ENCODE data around the gene HES6.

HES6 gene

DNA sequence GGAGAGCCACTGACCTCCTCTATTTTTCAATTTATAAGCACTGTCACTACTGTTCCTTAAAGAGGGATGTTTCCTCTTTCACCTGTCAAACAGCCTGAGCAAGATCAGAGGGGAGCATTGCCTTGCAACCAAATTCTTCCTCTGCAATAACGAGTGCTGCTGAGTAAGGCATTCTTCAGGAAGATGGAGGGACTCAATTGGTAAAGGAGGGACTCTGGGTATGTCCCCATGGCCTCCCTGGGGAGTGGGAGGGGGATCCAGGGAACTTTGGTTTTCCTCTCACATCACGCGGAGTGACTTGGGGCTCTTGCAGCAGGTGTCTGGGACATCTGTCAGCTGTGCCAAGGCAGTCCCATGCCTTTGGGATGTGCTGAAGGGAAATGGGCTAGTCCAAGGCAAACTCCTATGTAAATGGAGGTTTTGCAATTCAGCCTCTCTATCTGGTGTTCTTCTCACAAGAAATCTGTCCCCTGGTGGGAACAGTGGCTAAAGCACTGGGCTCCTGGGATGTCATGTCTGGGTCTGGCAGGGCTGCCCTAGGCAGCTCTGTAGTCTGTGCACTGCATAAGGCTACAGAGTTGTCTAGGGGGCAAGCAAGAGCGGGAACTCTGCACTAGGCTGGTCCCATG, 14.4 kb upstream of the HES6 start:
- no peak for DNase-seq (ENCODE audit: low spot score)

DNA sequence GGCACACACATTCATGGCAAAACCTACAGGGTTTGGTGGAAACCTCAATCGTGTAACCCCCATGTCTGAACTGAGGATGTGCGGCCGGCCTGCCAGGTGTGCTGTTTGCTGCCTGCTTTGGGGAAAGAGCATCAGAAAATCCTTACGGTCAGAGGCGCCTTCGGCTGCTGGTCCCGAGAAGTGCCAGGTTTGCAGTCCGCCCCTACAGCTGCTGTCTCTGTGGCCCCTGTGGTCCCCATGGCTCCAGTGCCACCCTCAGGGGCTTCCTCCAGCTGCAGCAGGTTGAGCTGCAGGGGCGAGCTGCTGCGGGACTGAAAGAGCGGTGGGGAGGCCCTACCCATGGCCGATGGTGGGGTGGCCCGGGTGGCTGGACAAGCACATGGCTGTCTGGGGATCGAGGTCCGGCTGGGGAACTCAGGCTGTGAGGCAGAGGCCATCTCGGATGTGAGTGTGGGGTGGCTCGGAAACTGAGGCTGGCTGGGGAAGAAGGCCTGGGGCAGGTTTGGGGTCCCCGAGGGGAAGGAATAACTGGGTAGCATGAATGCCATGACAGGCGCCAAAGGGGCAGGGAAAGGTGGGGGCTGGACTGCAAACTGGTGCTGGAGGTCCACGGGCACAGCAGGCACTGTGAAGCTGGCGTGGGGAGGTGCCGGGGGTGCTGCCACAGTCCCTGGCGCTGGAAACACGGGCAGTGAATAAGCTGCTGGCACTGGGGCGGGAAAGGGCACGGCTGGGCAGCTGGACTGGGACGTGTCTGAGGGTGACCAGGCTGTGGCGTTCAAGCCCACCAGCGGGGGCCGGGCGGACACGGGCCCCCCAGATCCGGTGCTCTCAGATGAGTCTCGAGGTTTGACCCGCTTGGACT, 13.2 kb upstream of the HES6 start:
- no peak for DNase-seq (ENCODE audit: low spot score)

GRCh38 chr2:238251986-238252385, 12.1 kb upstream of the HES6 start:
- DNase-seq (ENCODE audit: low spot score), result no peak

- no peak for DNase-seq (ENCODE audit: low spot score)
These were observed 11.5 kb upstream of the HES6 start for GRCh38 chr2:238251331-238251730.

DNA sequence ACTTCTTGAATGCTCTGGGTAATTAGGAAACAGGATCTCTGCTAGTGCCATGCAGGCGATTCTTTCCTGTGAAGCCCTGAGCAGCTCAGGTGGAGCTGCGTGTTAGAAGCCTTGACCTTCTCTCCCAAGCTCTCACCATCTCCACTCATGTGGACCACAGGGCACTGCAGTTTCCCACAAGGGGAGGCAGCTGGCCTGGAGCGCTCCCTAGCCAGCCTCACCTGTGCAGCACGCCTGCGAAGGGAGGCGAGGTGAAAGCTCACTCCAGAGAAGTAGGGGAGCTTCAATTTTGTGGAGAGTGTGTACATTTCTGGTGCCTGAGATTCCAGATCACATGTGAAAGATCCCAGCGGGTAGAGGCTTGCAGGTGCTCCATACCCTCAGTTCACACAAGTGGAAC, 11.1 kb upstream of the HES6 start:
- no peak for DNase-seq (ENCODE audit: low spot score)

DNA sequence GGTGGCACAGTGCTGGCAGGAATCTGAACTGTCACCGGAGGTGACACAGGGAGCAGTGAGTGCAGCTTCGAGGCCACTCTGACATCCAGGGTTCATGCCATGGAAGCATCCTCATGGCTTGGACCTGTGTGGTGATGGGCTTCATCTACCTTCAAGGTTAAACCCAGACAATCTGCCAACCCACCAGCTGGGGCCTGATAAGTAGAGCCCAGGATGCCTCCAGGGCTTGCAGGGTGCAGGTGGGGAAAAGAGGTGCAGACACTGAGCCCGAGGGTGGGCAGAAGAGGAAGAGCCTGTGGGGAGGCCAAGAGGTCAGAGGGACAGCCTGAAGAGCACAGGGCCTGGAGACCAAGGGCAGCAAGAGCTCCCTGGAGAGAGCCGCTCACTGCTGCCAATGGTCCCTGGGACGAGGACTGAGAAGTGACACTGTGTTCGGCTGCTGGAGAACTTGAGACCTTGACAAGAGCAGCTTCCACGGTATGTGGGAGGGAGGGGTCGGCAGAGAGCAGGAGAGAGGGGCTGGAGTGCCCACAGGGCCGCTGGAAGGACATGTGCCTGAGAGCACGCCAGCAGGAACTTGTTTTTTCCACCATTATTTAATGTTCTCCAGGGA, 8.1 kb upstream of the HES6 start:
- DNase-seq (ENCODE audit: low spot score), result no peak

- DNase-seq (ENCODE audit: low spot score), result no peak
These were observed 7.4 kb upstream of the HES6 start for GRCh38 chr2:238247002-238247822.

GRCh38 chr2:238244151-238244550, 4.3 kb upstream of the HES6 start:
- DNase-seq (ENCODE audit: low spot score), result no peak

GRCh38 chr2:238243496-238244076, 3.7 kb upstream of the HES6 start:
- DNase-seq (ENCODE audit: low spot score), result no peak

DNA sequence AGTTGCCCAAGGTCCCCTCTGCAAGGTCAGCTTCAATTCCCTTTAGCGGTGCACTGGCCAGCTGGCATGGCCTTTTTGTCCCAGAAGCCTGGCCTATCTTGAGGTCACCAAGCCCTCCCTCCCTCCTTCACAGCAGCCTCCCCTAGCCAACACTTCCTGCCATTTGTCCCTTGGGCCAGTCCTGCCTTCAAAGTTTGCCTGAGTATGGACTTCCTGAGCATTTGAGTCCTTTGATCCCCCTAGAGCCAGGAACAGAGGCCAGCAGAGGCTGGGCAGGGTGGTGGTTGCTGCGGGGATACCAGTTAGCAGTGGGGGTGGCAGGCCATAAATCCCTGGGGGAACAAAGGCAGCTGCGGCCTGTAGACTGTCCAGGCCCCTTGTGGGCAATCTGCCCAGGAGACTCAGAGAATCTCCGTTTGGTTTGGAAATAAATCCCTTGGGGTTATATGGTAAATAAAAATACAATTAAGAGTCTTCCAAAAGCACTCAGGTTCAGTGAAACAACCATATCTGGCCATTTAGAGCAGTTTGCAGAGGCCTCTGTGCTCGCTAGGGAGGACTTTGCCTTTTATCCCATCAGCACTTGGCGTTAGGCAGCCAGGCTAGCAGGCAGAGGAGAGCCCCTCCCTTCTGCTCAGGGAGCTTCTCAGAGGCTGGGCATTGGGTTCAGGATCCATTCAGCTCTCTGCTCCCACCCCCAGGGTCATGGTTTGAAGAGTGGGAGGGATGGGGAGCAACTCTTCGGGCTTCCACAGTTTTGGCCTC, 3.1 kb upstream of the HES6 start:
- DNase-seq (ENCODE audit: low spot score), result no peak

DNA sequence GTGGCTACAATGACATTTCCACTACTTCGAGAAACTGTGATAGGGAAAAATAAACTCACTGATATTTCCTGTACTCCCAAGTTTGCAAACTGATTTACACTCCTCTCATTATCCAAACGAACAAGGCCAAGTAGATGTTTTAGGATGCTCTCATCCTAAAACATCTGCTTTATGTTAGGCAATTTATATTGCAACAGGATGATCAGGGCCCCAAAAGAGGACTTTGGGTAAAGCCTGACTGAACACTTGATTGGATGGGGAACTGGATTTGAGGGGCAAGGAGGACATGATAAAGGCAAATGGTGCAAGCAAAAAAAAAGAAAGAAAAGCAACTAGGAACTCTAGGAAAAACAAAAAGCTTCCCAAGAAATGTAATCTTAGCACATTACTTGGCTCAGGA, 2.1 kb upstream of the HES6 start:
- DNase-seq (ENCODE audit: low spot score), result no peak

DNA sequence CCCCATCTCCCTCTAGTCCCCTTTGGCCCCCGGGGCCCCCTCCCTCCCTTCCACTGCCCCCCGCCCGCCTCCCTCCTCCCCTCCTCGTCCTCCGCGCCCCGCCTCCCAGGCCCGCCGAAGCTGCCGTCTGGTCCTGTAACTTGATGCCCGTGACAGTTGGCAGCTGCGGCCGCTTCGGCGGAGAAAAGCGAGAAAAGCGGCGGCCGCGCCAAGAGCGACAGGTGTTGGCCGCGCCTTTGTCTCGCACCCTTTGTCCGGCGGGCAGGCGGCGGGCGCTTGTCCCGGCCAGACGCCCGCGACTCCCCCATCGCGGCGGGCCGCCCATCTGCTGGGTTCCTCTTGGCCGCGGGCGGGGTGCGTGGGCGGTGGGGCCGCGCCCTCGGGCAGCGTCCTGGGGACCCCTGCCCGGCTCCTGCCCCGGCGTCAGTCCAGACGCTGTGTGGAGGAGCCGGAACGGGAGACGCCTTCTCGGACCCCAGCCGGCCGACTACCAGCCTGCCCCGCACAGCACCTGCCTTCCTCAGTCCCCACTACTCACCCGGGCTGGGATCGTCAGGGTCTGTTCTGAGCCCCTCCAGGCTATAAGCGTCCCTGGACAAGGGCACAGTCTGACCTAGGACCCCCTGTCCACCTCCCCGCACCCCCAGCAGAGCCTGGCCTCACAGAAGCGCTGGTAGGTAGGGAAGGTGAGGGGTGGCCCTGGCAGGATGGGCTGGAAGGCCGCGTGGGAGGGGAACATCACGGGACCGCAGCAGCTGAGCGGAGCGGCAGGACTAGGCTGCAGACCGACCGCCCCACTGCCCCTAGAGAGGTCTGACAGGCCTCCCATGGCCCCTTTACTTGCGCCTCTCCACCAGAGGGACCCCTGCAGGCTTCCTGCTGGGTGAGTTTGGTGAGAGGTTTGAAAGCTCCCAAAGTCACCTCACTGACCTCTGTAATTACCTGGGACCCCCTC, 1.2 kb upstream of the HES6 start:
- DNase-seq (ENCODE audit: low spot score), result no peak

DNA sequence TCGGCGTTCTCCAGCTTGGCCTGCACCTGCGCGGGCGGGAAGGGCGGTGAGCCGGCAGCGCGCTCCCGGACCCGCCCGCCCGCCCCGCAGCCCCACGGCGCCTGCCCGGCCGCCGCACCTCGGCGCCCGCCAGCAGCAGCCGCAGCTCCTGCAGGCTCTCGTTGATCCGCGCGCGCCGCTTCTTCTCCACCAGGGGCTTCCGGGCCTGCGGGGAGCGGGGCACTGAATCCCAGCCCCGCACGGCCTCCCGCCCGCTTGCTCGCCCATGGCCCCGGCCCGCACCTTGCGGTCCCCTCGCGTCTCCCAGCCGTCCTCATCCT, 335 bp downstream of the HES6 start:
- no peak for DNase-seq (ENCODE audit: low spot score)

GRCh38 chr2:238238766-238239542, 884 bp downstream of the HES6 start:
- DNase-seq (ENCODE audit: low spot score), result no peak

DNA sequence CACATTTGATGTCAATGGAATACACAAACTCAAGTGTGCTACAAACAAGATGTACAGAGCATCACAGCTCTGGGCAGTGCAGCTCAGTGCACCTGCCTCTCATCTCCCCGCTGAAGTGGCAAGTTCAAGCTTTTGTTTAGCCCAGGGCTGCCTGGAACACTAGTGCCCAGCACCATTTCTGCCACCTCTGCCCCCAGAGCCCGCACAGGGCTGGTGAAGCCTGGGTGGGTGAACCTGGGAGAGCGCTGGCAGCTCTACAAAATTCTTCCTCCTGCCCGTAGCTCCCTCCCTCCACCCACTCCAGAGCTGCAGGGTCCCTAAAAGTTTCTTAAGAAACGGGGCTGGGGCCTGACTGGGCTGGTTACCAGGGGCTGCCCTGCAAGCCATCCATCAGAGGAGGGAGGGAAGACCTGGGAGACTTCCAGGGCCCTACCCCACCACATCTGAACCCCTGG, 1.5 kb downstream of the HES6 start:
- DNase-seq (ENCODE audit: low spot score), result no peak

DNA sequence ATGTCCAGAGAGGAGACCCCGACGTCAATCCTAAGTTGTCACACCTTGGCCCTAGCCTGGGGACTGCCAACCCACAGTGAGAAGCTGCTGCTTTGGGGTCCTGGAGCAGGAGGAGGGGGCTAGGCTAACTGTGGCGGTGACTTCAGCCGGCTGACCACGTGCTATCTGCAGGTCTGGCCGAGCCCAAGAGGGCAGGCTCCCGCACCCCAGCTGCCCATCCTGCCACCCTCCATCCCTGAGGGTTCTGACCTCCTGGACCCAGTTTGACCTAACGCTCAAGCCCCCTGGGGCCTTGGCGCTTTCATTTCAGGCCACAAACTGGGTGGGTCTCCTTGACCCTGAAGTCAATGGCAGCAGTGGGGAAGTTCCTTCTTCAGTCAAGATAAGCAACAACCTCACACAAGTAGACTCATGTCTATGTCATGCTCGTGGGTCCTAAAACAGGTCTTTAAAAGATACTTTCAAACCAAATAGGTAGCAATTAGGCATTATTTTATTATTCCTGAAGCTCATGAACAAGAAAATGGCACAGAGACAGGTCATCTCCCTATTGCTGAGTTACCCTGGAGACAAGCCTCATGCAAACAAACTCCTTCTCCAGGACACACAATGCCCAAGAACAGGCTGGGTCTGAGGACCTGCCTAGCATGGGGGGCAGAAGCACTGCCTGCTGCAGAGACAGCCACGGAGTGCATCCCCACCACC, 2.3 kb downstream of the HES6 start:
- no peak for DNase-seq (ENCODE audit: low spot score)

DNA sequence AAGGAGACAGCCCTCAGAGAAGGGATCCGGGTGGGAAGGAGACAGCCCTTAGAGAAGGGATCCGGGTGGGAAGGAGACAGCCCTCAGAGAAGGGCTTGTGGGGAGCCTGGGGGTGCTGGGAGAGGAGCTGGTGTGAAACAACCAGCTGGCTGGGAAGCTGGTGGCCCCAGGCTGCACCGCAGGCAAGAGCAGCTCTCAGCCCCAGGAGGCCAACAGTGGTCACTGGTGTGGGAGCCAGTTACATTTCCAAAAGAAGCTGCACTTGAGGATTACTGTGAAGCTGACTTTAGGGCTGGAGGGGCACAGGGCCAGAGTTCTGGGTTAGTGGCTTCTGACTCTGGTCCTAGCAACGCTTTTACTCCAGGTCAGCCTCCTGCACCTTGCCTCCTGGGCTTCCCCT, 3.3 kb downstream of the HES6 start:
- DNase-seq (ENCODE audit: low spot score), result no peak

GRCh38 chr2:238235856-238236255, 4.0 kb downstream of the HES6 start:
- no peak for DNase-seq (ENCODE audit: low spot score)

GRCh38 chr2:238235331-238235732, 4.5 kb downstream of the HES6 start:
- DNase-seq (ENCODE audit: low spot score), result no peak

All from COLO829 (cell line).